GM15510 (cell line): Measurements from ENCODE around the gene ARSB.

Source experiments
- POLR2A ChIP-seq: IDR thresholded peaks from 3 replicates; pipeline ENCODE4 v1.6.1; 2011; ENCODE audit warnings: borderline replicate concordance; ENCODE audit not compliant: insufficient read length; ENCODE audit errors: extremely low read depth

The ARSB gene

GRCh38 chr5:78838753-78839152 lies 146.4 kb downstream of the ARSB start:
- no peak for TF ChIP-seq POLR2A

DNA sequence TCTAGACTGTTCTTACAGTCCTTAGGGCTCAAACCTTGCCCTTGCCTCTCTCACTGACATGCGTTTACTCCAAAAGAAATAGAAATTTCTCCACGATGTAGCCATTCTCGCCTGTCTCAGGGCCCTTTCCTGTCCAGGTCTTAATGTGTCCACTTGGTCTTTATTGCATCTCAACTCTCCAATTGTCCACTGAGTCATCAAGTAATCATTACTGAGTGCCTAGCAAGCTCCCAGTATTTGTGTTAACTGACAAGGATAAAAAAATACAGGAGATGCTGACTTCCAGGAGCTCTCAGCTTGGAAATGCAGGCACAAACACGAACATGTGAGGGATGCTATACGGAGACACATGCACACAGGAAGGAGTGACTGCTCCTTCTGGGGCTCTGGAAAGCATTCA lies 147.3 kb downstream of the ARSB start:
- TF ChIP-seq POLR2A, result no peak

- TF ChIP-seq POLR2A, result no peak
These were observed 149.9 kb downstream of the ARSB start for GRCh38 chr5:78835176-78835575.

DNA sequence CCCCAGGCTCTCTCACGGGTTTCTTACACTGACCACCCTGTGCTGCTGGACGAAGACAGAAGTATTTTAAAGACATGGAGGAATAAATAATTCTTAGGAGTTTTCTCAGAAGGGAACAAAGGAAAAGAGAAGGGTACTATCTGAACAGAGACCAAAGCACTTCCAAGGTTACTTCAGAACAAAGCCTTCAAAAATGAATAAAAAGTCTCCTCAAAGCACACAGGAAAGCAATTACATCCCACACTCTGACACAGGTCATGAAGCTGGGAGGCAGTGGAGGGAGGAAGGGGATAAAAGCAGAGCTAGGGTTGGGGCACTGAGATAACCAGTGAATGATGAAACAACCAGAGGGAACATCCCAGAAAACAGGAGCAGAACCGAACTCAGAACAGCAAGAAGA lies 151.8 kb downstream of the ARSB start:
- no peak for TF ChIP-seq POLR2A

DNA sequence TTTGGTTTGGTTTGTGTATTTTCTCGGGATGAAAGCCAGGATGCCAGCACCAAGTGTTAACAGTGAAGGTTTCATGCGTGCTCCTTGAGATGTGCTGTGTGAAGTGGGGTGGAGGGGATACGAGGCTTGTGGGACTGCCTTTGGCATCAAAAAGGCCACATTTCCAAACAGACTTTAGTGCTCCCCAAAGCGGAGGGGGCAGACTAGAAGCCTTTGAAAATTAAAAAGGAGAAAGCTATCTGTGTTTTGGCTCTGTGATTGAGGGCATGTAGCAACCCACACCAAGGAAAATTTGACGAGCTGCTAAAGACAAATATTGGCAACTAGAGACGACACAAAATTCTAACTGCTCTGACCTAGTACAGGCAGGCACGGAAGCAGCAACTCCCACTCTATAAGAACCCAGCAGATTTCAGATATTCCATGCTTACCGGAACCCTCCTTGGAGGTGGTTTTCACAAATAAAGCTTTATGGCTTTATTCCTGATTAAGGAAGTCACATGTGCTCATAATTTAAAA lies 154.5 kb downstream of the ARSB start:
- no peak for TF ChIP-seq POLR2A

DNA sequence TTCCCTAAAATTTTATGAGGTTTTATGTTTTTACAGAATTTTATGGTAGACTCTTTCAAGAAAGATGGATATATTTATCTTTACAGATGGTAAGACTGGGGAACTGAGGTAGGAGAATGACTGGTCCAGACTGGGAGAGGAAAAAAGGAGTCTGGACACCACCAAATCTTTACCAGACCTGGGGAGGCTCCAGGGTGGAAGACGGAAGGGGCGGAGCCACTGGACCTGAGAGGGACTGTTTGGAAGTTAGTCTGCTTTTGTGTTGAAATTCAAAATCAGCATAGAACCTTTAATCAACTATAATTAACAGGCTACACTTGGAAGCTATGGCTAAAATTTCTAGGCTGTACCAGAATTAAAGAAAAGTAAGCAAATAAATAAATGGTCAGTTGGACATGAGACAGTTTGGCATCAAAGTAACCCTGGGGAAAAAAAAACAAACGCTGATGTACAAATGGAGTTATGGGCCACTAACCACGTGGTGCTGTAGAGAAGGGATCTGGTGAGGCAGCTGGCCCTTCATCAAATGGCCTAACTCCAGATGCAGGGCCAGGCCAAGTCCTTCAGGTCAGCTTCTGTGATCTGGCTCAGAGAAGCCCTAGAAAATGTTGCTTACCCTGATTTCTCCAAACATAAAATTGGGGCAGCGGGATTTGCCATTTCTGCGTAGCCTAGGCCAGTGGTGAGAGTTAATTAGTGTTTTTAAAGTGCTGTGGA lies 155.1 kb downstream of the ARSB start:
- no peak for TF ChIP-seq POLR2A

DNA sequence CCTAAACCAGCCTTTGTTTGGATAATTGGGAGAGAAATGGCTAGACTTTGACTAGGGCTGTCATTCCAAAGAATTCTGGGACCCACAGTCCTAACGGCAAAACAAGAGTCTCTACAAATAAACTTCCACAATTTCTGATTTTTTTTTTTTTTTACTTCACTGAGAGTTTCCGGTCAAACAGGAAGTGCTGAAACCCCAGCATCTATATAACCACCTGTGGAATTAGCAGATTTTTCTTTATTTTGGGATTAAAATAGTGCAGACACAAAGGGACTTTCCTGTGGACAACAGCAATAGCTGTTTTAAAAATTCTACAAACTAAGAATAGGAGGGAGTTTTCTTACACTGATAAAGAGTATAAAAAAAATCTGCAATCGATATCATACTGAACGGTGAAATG lies 157.4 kb downstream of the ARSB start:
- no peak for TF ChIP-seq POLR2A

GRCh38 chr5:78824831-78825281 lies 160.3 kb downstream of the ARSB start:
- no peak for TF ChIP-seq POLR2A

DNA sequence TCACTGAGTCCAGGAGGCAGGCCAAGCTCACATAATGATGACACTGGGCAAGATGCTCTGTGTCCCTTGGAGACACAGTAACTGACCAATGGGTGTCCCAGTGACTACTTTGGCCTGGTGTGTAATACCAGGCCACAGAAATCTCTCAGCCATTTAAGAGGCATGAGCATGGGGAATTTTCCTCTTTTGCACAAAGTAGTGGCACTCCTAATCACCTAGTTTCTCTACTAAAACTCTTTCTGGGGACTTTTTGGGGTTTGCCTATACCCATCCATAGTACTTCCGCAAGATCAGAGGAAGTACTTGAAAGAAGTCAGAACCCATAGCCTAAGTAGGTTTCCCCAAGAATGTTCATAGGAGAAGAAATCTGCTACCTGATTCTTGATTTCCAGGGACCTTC lies 161.9 kb downstream of the ARSB start:
- TF ChIP-seq POLR2A, result no peak

DNA sequence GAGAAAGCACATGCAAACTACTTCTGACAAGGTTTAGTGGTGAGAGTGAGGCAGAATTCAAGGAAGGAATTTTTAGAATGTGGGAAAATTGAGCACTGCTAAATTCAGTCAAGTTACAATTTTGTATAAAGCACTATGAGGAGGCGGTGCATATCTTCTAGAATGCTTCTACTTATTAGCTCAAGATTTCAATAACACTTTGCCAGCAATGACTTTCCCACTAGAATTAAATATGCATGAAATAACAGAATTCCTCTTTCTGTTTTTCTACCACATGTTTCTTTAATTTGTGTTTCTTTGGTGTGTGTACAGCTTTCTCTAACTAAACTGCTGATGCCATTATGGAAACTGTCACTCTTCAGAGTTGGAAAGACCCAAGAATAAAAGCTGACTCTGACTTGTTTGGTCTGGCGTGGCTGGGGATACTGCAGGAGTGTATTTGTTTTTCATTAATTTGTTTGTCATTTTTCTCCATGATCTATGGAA lies 163.5 kb downstream of the ARSB start:
- TF ChIP-seq POLR2A, result no peak

- no peak for TF ChIP-seq POLR2A
These were observed 165.4 kb downstream of the ARSB start for GRCh38 chr5:78819707-78820106.

DNA sequence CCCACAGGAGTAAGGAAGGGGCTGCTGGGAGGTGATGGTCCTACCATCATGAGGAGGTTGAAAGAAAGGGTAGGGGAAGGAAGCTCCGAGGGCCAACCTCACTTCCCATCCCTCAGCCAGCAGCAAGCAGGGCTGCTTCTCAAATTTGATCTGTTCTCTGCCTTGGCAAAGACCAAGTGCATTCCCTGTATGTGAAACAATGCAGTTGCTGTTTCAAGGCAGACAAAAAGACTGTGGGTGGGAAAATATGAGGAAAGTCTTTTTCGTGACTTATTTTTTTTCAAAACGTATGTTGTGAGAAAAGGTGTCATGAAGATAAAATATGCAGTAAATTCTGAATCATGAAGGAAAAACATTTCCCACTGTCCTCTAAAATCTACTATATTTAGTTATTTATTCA lies 165.9 kb downstream of the ARSB start:
- no peak for TF ChIP-seq POLR2A

DNA sequence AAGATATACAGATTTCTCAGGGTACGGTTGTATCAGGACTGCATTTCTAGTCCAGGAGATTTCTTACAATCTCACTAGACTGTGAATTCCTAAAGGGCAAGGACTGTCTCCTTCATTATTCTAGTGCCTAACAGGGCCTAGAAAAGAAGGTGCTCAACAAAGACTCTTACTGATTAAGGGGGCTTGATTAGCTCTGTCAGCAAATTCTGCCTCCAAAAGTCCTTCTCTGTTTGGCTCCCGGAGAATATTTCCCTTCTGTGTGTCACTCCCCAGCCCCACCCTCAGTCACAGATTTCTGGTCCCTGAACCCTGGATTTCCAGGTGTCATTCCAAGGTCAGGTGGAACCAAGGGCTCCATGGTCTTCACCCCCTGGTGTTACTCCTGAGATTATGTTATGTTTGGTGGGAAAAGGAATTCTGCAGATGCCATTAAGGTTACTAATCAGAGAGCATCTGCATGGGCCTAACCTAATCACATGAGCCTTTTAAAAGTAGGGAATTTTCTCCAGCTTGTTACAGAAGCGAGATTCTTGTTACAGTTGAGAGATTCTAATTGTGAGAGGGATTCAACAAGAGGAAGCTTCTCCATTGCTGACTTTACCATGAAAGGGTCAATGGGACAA lies 168.9 kb downstream of the ARSB start:
- no peak for TF ChIP-seq POLR2A

GRCh38 chr5:78813906-78814530 lies 171.1 kb downstream of the ARSB start:
- no peak for TF ChIP-seq POLR2A

DNA sequence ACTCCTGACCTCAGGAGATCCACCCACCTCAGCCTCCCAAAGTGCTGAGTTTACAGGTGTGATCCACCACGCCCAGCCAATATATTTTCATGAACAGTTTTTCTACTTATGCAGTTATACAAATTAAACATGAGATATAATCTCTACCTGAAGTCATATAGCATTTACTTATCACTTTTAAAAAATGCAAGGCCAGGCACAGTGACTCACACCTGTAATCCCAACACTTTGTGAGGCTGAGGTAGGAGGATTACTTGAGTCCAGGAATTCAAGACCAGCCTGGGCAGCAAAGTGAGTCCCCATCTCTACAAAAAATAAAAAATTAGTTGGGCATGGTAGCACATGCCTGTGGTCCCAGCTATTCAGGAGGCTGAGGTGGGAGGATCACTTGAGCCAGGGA lies 171.8 kb downstream of the ARSB start:
- TF ChIP-seq POLR2A, result no peak
